ENCODE measurements around the gene PPP1CB. TPM values are rescaled to one million over a fixed set of nuclear protein-coding genes. Genes with fewer than 3 reads are reported as not detected.
"Not testable (repeated sequence)": the region's sequence is repeated elsewhere in the genome, so short reads cannot be mapped to it uniquely, and the experiment has no call there.

Gene PPP1CB
- total RNA-seq, 6 donors from 2014 or later: 83.0 to 255 (median 222) TPM

DNA sequence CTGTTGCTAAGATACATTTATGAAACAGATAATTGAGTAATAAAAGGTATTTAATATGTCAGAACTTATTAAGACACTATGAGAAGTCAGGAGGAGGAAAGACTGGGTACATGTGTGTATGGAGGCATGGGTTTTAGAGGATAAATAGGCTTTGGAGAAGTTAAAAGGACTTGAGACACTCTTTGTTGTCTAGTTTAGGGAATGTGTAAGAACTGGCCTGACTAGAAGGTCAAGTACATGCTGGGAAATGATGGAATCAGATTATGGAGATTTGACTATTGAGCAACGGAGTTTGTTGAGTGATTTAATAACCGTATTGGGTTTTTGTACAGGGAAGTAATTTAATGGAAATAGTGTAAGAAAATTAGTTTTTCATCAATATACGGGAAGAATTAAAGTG, 30.8 kb downstream of the PPP1CB start:
- 86 to 88% methylated on average over 3 of the region's 3 CpGs for WGBS, 2 donors
- no peak for ATAC-seq (ENCODE audit: low FRiP score in 2 of 2)

DNA sequence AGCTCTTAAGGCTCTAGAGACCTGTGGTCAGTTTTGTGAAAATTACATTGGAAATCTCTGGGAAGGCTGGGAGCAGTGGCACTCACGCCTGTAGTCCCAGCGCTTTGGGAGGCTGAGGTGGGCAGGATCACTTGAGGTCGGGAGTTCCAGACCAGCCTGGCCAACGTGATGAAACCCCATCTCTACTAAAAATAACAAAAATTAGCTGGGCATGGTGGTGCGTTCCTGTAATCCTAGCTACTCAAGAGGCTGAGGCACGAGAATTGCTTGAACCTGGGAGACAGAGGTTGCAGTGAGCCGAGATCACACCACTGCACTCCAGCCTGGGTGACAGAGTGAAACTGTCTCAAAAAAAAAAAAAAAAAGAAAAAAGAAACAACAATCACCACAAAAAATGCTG, 32.9 kb downstream of the PPP1CB start:
- peaks cover 34 to 98% (median 68%) of the 10 kb centered on the region in 4 donors for H3K36me3 ChIP-seq
- not testable (repeated sequence) for H3K27me3 ChIP-seq; H3K4me3 ChIP-seq; DNase-seq; ATAC-seq (ENCODE audit: low FRiP score in 2 of 2); H3K27ac ChIP-seq; H3K4me1 ChIP-seq; H3K9me3 ChIP-seq
- 90 to 94% methylated on average over 7 of the region's 7 CpGs for WGBS, 2 donors

More for the DNA sequence above, 30.8 kb downstream of the PPP1CB start:
- H3K4me3 ChIP-seq: no peak overlapping the region
- DNase-seq: no peak
- no peaks in the 10 kb centered on the region for H3K27me3 ChIP-seq
- TF ChIP-seq POLR2AphosphoS5 (IDR thresholded peaks at IDR 0.05) (no peak), EP300 (IDR thresholded peaks at IDR 0.05) (peak in 1 of 4 donors; percentile 39)
- TF ChIP-seq, protein P1, sequence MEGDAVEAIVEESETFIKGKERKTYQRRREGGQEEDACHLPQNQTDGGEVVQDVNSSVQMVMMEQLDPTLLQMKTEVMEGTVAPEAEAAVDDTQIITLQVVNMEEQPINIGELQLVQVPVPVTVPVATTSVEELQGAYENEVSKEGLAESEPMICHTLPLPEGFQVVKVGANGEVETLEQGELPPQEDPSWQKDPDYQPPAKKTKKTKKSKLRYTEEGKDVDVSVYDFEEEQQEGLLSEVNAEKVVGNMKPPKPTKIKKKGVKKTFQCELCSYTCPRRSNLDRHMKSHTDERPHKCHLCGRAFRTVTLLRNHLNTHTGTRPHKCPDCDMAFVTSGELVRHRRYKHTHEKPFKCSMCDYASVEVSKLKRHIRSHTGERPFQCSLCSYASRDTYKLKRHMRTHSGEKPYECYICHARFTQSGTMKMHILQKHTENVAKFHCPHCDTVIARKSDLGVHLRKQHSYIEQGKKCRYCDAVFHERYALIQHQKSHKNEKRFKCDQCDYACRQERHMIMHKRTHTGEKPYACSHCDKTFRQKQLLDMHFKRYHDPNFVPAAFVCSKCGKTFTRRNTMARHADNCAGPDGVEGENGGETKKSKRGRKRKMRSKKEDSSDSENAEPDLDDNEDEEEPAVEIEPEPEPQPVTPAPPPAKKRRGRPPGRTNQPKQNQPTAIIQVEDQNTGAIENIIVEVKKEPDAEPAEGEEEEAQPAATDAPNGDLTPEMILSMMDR (IDR thresholded peaks at IDR 0.05): no peak
- H3K27ac ChIP-seq: no peak overlapping the region
- no peaks in the 10 kb centered on the region for H3K9me3 ChIP-seq
- H3K36me3 ChIP-seq: peaks cover 37 to 98% (median 64%) of the 10 kb centered on the region in 4 donors
- H3K4me1 ChIP-seq: peaks cover 0 to 3% (median 0%) of the 10 kb centered on the region in 4 donors

DNA sequence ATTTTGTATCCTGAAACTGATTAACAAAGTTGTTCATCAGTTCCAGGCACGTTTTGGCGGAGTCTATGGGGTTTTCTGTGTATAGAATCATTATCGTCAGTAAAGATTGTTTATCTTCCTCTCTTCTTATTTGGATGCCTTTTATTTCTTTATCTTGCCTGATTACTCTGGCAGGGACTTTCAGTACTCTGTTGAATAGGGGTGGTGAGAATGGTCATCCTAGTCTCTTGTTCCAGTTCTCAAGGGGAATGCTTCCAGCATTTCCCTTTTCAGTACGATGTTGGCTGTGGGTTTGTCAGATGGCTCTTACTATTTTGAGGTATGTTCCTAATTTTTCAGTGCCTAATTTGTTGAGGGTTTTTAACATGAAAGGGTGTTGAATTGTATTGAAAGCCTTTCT, 45.0 kb downstream of the PPP1CB start:
- H3K4me1 ChIP-seq: peaks cover 0 to 5% (median 0%) of the 10 kb centered on the region in 4 donors
- WGBS, 2 donors: 77 to 80% methylated on average over 4 of the region's 4 CpGs
- H3K4me3 ChIP-seq: no peak overlapping the region
- H3K36me3 ChIP-seq: peaks cover 15 to 90% (median 34%) of the 10 kb centered on the region in 4 donors
- ATAC-seq (ENCODE audit: low FRiP score in 2 of 2) (no peak), DNase-seq (no peak)
- H3K27ac ChIP-seq: no peak overlapping the region
- no peak for TF ChIP-seq EP300 (IDR thresholded peaks at IDR 0.05)
- TF ChIP-seq POLR2A (IDR thresholded peaks at IDR 0.05): no peak
- TF ChIP-seq POLR2AphosphoS5 (IDR thresholded peaks at IDR 0.05): no peak
- TF ChIP-seq, protein P1 (IDR thresholded peaks at IDR 0.05): no peak
- H3K9me3 ChIP-seq: no peaks in the 10 kb centered on the region
- no peaks in the 10 kb centered on the region for H3K27me3 ChIP-seq

DNA sequence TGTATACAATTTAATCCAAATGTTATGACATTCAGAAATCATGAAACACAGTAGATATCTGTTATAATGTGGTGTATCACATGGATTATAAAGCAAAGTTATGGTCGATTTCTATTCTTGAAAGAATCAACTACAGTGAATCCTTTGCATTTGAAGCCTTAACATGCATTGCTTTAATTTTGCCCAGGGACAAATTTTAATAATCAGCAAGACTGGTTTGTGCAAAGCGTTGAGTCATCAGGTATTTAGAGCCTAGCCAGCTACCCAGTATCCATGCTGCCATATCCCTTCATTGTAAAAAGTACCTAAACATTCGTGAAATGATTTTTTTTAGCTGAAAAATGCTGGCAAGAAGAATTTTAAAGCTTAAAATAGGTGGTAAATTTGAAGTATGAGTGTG, 50.1 kb downstream of the PPP1CB start:
- H3K36me3 ChIP-seq: peaks cover 9 to 76% (median 12%) of the 10 kb centered on the region in 4 donors
- no peak for ATAC-seq (ENCODE audit: low FRiP score in 2 of 2)
- no peak for DNase-seq
- H3K9me3 ChIP-seq: no peaks in the 10 kb centered on the region
- TF ChIP-seq POLR2A (IDR thresholded peaks at IDR 0.05) (no peak), EP300 (IDR thresholded peaks at IDR 0.05) (no peak), POLR2AphosphoS5 (IDR thresholded peaks at IDR 0.05) (no peak)
- TF ChIP-seq, protein P1 (IDR thresholded peaks at IDR 0.05): no peak
- WGBS, 2 donors: 91 to 95% methylated on average over 3 of the region's 3 CpGs
- H3K4me3 ChIP-seq: no peak overlapping the region
- H3K4me1 ChIP-seq: peaks cover 0 to 6% (median 0%) of the 10 kb centered on the region in 4 donors
- H3K27ac ChIP-seq: no peak overlapping the region
- H3K27me3 ChIP-seq: no peaks in the 10 kb centered on the region

DNA sequence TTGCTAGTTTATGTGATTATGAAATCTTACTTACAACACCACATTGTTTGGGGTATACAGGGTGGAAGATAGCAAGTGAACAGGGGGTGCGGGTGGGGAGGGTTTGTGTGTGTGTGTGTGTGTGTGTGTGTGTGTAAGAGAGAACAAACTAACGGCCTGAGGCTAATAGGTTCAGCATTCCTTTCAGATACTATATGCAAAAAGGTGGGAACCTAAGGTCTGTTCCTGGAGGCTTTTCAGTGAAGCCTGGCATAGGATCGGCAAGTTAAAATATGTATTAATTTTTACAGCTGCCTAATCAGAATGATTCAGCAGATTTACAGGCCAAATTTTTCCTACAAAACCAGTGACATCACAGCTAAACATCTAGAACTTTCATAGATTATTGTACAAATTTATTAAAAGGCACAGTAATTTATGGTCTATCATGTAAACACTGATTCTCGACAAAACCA, 51.4 kb downstream of the PPP1CB start:
- Histone ChIP-seq H3K27ac (no peak overlapping the region), H3K9me3 (no peaks in the 10 kb centered on the region), H3K4me3 (no peak overlapping the region), H3K36me3 (peaks cover 9 to 66% (median 12%) of the 10 kb centered on the region in 4 donors), H3K4me1 (peaks cover 0 to 6% (median 0%) of the 10 kb centered on the region in 4 donors), H3K27me3 (no peaks in the 10 kb centered on the region)
- WGBS, 2 donors: 60 to 79% methylated on average over 4 of the region's 4 CpGs
- TF ChIP-seq POLR2AphosphoS5 (IDR thresholded peaks at IDR 0.05): no peak
- TF ChIP-seq, protein P1 (IDR thresholded peaks at IDR 0.05): no peak
- TF ChIP-seq EP300 (IDR thresholded peaks at IDR 0.05): no peak
- no peak for ATAC-seq (ENCODE audit: low FRiP score in 2 of 2)
- DNase-seq: no peak
